GM19239 (cell line): ENCODE results near the gene DCTD.

Experiments
- DNase-seq: peaks from one replicate; pipeline ENCODE4 v3.0.0; 2011; ENCODE audit warnings: low spot score; ENCODE audit not compliant: insufficient read length
- FAIRE-seq: peaks from 2 replicates; lab custom pipeline; 2011; peaks lifted over from hg19 to GRCh38; lab: Jason Lieb, UNC

Gene DCTD

DNA sequence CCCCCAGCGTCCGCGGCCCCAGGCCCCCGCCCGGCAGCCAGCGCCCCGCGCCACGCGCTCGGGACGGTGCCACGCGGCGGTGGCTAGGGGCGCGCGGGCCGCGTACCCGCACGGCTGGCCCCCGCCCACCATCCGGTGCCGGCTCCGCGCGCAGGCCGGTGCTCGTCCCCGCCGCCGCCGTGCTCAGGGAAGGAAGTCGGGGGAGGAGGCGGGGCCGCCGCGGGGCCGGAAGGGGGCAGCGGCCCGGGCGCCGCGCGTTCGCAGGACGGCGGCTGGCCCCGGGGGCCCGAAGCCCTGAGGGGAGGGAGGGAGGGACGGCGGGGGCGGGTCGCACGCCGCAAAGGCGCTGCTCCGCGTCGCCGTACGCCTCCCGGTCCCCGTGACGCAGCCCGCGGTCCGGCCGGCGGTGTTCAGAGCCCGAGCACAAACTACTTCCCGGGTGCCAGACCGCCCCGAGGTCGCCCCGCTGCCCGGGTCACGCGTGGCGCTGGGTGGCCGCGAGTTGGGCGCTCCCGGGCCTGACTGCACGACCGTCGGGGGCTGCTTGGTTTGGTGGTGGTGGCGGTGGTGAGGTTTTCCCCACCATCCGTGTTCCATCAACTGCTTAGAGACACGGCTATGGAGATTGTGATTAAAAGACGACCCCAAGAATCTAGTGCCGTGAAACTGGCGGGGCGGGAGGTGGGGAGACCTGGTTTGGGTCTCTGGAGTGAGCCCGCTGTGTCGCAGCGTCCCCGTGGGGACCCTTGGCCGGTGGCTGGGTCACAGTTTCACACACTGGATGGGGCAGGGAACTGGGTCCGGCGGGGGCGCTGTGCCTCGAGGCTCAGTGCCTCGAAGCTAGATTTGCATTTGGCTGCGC lies at the start of gene DCTD:
TSS of gene DCTD (minus strand) at position 205 of the 862 bp plus-strand sequence. CDS start 1,818 bp downstream, outside the sequence.
- FAIRE-seq (peak; percentile 55), DNase-seq (peak; percentile 61)

DNA sequence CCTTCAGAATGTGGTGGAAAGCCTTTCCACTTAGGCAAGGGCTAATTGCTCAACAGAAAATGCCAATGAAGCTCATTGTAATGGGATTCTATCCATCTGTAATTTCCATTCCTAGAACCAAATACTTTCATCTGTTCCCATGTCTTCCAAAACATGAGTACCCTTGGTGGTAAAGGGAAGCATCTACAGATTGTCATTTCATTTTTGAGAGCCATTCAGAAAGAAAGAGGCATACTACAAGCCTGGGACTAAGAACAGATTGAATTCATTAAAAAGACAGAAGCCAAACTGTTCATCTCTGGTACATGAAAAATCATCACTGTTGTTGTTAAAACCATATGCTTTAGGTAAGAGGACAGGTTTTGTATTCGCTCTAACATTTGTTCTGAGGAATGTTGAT lies 43.6 kb upstream of the DCTD start:
- no peak for FAIRE-seq
- DNase-seq = no peak

DNA sequence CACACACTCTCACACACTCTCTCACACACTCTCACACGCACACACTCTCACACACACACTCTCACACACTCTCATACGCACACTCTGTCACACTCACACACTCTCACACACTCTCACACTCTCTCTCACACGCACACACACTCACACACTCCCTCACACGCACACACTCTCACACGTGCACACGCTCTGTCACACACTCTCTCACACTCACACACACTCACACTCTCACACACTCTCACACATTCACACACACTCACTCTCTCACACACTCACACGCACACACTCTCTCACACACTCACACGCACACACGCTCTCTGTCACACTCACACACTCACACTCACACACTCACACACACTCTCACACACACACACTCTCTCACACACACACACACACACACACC lies 43.0 kb upstream of the DCTD start:
- no peak for FAIRE-seq
- DNase-seq = no peak

DNA sequence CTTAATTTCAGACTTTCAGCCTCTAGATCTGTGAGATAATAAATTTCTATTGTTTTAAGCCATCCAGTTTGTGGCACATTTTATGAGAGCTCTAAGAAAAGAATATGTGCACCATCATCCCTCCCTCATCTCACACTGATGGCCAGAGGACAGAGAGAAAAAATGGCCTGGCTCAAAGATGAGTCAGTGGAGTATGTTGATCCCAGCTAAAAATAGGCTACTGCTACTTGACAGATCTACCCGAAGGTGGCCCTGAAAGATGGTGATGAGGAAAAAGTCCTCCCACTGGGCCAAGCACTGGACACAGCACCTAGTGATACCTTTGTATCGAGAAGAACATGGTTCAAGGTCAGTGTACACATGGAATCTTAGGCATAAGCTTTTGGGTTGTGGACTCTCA lies 38.2 kb upstream of the DCTD start:
- no peak for FAIRE-seq
- DNase-seq = no peak

DNA sequence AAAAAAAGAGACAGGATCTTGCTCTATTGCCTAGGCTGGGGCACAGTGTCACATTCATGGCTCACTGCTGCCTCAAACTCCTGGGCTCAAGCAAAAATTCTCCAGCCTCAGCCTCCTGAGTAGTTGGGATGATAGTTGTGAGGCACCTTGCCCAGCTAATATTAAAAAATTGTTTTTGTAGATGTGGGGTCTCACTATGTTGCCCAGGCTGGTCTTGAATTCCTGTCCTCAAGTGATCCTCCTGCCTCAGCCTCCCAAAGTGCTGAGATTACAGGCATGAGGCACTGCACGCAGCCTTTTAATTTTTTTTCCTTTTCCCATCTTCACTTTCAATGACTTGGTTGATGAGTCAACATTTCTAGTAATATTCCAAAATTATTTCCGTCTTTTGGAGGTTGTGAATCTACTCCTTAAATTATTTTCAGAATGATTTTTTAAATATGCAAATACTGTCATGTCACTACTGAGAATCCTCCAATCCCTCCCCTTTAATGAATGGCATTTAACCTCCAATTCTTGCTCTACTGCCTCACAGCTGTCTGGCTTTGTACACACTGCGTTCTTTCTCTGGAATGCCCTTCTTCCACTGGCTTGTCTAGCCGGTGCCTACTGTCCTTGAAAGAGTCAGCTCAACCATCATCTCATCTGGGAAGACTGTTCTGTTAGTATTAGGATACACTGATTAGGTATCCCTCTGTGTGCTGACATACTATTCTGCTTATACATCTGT lies 27.5 kb upstream of the DCTD start:
- DNase-seq (no peak), FAIRE-seq (no peak)

DNA sequence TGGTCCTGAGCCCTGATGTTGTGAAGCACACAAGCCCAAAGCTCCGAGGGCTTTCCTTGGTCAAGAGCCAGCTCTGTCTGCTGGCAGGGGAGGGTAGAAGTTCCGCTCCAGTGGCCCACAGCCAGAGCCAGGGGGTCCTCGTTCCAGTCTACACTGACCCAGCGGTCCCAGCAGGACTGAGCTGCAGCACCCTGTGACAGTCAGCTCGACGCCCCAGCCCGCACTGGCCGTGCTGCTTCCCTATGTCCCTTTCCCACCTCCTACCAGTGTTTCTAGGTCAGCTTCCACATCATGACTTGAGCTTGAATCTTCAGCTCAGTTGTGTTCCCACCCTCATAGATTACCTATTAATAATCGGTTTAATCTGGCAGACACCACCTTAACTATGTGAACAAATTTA lies 22.5 kb upstream of the DCTD start:
- DNase-seq (no peak), FAIRE-seq (no peak)

DNA sequence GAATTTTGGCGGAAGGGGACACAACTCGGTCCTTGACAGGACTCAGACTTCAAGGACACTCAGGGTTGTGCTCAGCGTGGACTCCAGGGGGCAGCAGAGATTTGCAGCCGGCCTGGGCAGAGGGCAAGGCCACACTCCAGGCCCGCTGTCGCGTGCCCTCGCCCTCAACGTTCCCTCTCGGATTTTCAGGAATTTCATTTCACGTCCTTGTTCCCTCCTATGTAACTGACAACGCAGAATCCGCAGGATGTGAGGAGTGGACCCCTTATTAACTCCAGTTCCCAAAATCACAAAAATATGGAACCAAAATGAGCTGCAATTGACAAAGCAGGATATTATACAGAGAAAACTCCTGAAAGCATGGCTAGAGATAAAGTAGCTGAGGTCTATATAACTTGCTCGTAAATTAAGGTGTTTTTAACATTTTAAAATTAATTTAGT lies 21.0 kb upstream of the DCTD start:
- FAIRE-seq = peak; percentile 90
- peak; percentile 58 for DNase-seq

DNA sequence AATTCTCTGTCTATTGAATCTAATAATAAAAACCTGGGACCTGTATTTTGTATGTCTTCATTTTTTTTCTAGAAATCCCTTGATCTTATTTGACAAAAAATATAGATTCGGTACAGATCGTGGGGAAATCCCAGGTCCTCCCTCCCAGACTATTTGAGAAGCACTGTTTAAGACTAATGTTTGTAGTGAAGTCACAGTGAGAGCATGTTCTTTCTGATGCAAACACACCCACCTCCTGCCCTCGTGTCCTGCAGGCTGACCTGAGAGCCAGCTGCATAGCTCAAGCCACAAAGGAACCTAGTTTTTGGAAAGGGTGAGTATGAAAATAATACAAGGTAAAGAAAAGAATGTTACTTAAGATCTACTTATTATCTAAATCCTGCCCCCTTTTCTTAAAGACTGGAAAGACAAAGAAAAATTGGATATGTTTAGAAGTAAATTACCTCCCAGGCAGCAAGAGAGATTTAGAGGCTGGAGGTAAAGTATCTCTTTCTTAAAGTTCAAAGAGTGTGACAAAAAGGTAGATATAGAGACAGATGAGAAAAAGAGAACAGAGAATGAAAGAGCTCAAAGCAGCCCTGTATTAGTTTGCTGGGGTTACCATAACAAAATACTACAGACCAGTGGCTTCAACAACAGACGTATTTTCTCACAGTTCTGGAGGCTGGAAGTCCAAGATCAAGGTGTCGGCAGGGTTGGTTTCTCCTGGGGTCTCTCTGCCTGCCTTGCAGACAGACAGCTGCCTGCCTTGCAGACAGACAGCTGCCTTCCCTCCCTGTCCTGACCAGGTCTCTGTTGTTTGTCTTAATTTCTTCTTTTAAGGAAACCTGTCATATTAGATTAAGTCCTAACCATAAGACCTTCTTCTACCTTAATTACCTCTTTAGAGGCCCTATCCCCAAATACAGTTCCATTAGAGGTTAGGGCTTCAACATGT lies 20.4 kb upstream of the DCTD start:
- DNase-seq (no peak), FAIRE-seq (no peak)

DNA sequence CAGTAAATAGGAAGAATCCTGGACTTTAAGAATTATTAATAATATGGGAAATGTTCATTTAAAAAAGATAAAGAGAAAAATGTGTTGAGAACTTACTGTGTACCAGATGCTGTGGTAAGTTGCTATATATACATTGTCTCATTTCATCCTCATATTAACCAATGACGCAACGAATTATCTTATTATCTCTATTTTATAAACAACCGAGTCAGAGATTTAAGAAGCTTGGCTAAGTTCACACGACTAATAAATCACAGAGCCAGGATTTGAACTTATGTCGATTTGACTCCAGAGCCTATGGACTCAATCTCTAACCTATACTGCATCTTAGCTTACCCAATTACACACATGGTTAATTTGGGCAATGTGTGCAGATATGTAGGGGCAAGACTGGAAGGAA lies 15.5 kb upstream of the DCTD start:
- DNase-seq (no peak), FAIRE-seq (no peak)

DNA sequence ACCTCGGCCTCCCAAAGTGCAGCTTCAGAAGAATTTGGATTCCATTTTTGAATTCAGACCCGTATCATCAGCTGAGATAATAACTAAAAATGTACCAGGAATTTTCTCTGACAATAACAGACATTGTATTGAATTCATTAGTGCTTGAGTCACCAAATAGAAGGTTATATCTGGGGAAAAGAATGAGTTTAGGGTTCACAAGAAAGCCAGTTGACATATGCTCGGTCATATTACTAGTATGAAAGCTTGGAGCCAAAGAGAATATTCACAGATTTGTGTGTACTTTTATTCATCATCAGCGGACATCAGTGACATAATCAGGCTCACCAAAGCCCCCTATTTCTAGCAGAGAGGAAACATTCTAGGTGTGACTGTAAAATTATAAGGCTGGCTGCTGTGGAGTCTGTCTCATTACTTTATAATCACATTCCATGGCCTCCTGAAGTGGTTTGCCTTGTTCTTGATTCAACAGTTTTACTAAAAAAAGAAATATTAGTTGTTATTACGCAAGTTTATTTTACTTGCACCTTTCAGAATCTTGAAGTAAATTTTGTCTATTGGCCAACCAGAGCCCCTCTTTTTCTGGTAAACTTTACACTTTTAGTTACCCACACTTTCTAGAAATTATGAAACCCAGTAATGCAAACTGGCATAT lies 14.6 kb upstream of the DCTD start:
- FAIRE-seq (no peak), DNase-seq (no peak)

DNA sequence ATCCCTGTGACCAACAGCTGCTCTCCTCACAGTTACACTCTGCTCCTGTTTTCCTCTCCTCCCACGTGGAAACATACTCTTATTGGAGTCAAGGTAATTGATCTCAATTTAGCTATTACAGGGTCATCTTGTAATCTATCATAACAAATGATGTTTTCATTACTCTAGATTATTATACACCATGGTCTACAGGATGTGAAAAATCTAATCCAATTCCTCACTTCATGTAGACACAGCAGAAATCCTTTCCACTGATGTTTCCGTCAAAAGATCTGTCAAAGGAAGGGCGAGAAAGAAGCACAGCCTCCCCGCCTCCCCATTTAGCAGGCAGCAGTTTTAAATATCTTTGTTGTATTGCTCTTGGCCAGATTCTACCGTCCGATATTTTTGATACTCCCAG lies 13.7 kb upstream of the DCTD start:
- DNase-seq (no peak), FAIRE-seq (no peak)

DNA sequence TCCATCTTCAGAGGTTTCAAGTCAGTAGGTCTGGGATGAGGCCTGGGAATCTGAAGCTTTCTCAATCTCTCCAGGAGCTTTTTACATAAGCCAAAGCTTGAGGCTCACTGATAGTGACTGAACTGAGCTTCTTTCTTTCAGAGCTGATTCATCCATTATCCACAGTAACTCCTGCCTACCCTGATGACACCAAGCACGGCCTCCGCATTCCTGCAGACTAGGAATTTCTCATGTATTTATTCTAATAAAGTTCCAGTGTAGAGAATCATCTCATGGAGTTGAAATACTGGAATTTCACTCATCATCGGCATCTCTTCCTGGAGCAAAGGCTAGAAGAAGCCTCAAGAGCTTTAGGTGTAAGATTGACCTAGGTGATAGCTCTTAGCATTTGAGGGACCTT lies 12.1 kb upstream of the DCTD start:
- FAIRE-seq = no peak
- no peak for DNase-seq

DNA sequence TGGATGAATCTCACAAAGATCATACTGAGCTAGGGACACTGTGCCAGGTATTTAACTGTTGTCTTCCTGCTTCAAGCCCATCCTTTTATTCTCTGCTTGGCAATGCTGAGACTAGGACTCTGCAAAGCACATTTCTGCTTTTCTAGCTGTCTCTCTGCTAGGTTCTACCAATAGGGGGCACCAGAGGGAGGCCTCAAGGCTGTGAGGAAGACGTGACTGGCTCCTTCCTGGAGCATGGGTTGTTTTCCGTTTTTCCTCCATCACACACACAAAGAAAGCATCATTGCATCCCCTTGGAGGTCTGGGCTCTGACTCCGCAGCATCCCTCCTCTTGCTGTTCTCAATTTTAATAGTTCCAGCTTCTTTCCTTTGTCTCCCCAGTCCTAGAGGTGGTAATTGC lies 10.9 kb upstream of the DCTD start:
- FAIRE-seq = no peak
- DNase-seq = no peak

DNA sequence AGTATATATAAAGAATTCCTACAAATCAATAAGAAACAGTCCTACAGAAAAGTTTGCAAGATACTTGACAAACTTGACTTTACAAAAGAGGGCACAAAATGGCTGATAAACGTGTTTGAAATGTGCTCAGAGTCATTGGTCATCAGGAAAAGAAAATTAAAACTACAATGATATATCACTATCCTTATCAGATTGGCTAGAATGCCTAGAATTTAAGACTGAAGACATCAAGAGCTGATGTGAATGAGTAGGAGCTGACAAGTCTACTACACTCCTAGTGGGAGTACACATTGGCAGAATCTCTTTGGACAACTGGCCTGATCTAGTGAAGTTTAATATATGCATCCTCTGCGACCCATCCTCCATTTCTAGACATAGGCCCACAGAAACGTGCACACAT lies 10.3 kb upstream of the DCTD start:
- DNase-seq = no peak
- FAIRE-seq = no peak

DNA sequence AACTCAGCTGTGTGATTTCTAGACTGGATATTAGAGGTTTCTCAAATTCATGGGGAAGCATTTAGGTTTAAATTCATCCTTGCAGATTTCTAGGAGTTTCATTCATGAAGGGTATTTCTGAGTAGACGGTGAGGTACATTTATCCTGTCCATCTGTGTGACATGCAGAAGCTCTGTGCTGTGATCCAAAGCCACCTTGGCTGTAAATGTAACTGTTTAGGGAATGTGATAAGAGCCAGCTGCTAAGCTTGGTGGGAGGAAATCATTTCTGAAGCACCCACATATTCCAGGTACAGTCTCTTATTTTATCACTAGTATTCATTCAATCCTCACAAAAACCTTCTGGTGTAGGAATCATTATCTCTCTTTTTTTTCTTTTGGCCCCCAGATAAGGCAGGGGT lies 8.7 kb upstream of the DCTD start:
- DNase-seq (no peak), FAIRE-seq (no peak)

DNA sequence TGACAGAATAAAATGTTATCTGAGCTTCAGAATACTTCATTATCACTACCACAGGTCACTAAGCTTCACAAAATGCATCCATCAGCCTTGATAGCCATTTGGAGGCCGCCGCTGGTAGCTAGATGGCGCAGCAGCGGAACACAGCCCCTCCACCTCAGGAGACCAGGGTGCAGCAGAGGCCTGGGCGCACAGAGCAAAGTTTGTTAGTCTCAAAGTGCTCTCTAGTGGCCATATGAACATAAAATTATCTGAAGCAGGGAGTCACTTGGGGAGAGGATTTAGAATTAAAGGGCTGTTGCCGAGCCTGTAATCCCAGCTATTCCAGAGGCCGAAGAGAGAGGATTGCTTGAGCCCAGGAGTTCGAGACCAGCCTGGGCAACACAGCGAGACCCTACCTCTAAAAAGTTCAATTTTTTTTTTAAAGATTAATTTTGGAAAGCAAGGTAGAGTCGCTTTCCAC lies 8.1 kb upstream of the DCTD start:
- FAIRE-seq = peak; percentile 91
- peak; percentile 43 for DNase-seq

DNA sequence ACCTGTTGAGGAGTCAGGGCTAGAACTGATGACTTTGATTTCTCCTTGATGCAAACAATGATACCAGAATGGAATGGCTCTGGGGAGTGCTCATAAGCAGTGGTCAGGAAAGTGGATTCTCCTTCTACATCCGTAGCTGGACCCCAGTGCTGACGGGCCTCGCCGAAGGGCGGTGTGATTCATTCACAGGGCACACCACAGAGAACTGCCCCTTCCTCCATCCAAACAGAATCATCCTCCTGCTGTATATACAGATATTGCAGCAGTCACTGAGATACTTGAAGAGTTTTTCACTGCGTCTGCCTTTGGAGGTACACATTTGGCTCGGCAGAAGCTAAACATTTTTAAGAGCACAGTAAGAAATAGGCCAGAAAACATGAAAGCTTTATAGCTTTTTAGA lies 7.3 kb upstream of the DCTD start:
- no peak for FAIRE-seq
- no peak for DNase-seq

DNA sequence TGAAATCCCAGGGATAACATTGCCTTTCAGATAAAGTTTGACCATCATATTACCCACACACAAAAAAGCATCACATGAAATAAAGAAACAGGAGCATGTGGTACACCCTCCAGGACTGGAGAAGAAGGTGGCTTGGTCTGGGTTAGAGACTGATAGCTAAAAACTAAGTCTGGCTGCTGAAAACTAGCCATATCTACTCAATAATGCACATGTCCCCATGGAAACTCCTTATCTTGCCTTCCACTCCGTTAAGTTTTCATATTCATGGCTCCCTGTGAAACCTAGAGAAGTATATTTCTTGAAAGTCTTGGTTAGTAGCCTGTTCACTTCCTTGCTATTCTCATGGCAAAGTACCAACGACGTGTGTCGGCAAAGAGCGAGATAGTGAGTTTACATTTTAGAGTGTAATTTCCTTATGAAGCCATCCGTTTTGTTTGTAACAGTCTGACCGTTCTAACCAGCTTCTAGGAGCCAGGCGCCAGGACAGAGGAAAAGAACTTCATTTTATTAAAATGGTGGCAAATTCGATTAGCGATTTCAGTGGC lies 6.7 kb upstream of the DCTD start:
- FAIRE-seq (no peak), DNase-seq (no peak)

DNA sequence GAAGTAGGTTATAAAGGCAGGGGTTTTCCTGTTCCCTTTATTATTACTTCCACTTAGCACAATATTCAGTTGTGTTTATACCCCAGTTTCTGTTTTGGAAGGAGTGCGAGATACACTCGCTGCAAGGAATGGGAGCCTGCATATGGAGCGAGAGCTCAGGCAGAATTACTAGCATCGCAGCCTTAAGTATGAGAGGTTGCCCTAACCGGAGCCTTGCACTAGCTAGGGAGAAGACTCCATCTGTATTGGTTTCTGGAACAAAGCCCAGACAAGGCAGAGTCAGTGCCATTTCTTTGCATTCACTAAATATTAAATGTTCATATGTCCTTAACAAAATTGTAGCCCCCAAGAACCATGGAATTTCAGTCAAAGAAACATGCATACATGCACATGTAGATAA lies 6.2 kb upstream of the DCTD start:
- FAIRE-seq (no peak), DNase-seq (no peak)
